SU-DHL-6 (cell line): ENCODE results near the gene CNTRL.

Experiments used
- H2AFZ ChIP-seq: fragments of 200-600 bp; sonication (generic); 2 replicates; pipeline ENCODE4 v1.6.1; 2014; ENCODE audit warnings: low read depth, mild to moderate bottlenecking, moderate library complexity, mixed read lengths, antibody characterized with exemption, low read length; ENCODE audit not compliant: severe bottlenecking
- H3F3A ChIP-seq: fragments of 200-600 bp; shearing (Covaris generic); 2 replicates; pipeline ENCODE4 v1.6.0; 2016; ENCODE audit warnings: antibody characterized with exemption, mild to moderate bottlenecking; ENCODE audit not compliant: insufficient read depth
- H3K27ac ChIP-seq: fragments of 200-600 bp; sonication (generic); 2 replicates; pipeline ENCODE4 v1.5.1; 2016; ENCODE audit warnings: low read depth, mild to moderate bottlenecking, low read length, moderate library complexity, mixed read lengths
- H3K27me3 ChIP-seq: fragments of 200-600 bp; sonication (generic), shearing (Covaris generic); 2 replicates; pipeline ENCODE4 v1.6.0; 2014; ENCODE audit warnings: mild to moderate bottlenecking, low read length
- H3K36me3 ChIP-seq: fragments of 200-600 bp; sonication (generic); 2 replicates; pipeline ENCODE4 v1.6.1; 2014; ENCODE audit warnings: mild to moderate bottlenecking, low read length, mixed read lengths
- H3K4me2 ChIP-seq: fragments of 300-600, 200-600 bp; shearing (Covaris generic), sonication (generic); 2 replicates; pipeline ENCODE4 v1.6.0; 2014; ENCODE audit warnings: low read length, low read depth, mild to moderate bottlenecking; ENCODE audit not compliant: poor library complexity, severe bottlenecking
- H3K4me3 ChIP-seq: fragments of 200-600 bp; sonication (generic); 2 replicates; pipeline ENCODE4 v1.5.1; 2014; ENCODE audit warnings: antibody characterized with exemption, low read length, mild to moderate bottlenecking, mixed read lengths; ENCODE audit not compliant: insufficient read depth, poor library complexity, severe bottlenecking
- H3K79me2 ChIP-seq: fragments of 200-600 bp; sonication (generic); 2 replicates; pipeline ENCODE4 v1.6.1; 2014; ENCODE audit warnings: mild to moderate bottlenecking, low read length, moderate library complexity; ENCODE audit not compliant: insufficient read depth
- H3K9ac ChIP-seq: fragments of 200-600 bp; sonication (generic); 2 replicates; pipeline ENCODE4 v1.7.0; 2014; ENCODE audit warnings: mild to moderate bottlenecking, low read length
- H3K9me2 ChIP-seq: fragments of 200-600 bp; sonication (generic); replicated peaks from 2 replicates; pipeline ENCODE4 v1.6.1; 2014; ENCODE audit warnings: low read length; ENCODE audit not compliant: insufficient read depth
- H3K9me3 ChIP-seq: fragments of 200-600 bp; sonication (generic); 2 replicates; pipeline ENCODE4 v1.6.1; 2014; ENCODE audit warnings: low read length, mixed read lengths; ENCODE audit not compliant: insufficient read depth
- H4K20me1 ChIP-seq: fragments of 200-600 bp; sonication (generic); 2 replicates; pipeline ENCODE4 v1.6.1; 2014; ENCODE audit warnings: low read depth, mild to moderate bottlenecking, antibody characterized with exemption, low read length, moderate library complexity, mixed read lengths
- EZH2phosphoT487 ChIP-seq: fragments of 200-600 bp; sonication (generic), shearing (Covaris generic); conservative IDR thresholded peaks from 2 replicates; pipeline ENCODE4 v1.6.1; 2018; ENCODE audit warnings: mild to moderate bottlenecking, antibody characterized with exemption, low read length, moderate library complexity, mixed read lengths
- TF ChIP-seq, protein P1 (sequence below): fragments of 200-600 bp; sonication (generic); IDR thresholded peaks from one replicate; pipeline ENCODE4 v1.5.1; 2017; ENCODE audit warnings: antibody characterized with exemption, mild to moderate bottlenecking, low read length, moderate library complexity; ENCODE audit not compliant: insufficient read depth, poor library complexity, severe bottlenecking

The CNTRL gene

DNA sequence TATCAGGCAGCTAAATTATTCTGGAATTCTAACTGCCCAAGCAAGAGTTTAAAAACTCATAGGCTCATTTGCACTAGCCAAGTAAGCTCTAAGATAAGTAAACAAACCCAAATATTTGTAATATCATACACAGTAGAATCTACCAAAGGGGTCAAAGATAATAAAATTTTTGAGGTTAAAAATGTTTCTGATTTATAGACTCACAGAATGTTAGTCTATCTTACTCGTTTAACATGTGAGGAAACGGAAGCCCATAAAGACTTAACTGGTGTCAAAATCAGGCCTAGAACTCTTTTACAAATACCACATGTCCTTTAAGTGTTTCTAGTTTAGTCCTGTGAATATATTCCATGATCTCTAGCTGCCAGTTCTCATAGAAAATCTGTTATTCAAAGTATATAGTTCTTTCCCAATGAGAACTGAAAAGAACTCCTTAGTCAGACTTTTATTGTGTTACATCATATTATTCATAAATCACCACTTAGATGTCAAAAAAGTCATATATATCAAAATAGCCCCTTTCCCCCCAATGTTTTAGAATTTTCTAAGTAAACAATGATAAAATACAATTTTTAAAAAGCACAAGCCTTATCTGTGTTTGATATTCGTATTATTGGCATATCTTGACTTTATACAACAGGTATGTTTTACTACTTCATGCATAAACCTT, 113.0 kb downstream of the CNTRL start:
- Histone ChIP-seq H3F3A (peaks cover 53% of the 10 kb centered on the region), H2AFZ (no peak overlapping the region), H3K4me3 (no peak overlapping the region), H3K9me2 (no peaks in the 10 kb centered on the region), H4K20me1 (peaks cover 21% of the 10 kb centered on the region), H3K9ac (no peak overlapping the region), H3K36me3 (peaks cover 46% of the 10 kb centered on the region; the same call in 1 of the 2 replicates), H3K27ac (peak overlapping the region; percentile 11; the same call in 1 of the 2 replicates), H3K4me2 (no peak overlapping the region), H3K79me2 (peaks cover 94% of the 10 kb centered on the region), H3K9me3 (no peaks in the 10 kb centered on the region), H3K27me3 (no peaks in the 10 kb centered on the region)
- TF ChIP-seq EZH2phosphoT487: no peak
- TF ChIP-seq, protein P1, sequence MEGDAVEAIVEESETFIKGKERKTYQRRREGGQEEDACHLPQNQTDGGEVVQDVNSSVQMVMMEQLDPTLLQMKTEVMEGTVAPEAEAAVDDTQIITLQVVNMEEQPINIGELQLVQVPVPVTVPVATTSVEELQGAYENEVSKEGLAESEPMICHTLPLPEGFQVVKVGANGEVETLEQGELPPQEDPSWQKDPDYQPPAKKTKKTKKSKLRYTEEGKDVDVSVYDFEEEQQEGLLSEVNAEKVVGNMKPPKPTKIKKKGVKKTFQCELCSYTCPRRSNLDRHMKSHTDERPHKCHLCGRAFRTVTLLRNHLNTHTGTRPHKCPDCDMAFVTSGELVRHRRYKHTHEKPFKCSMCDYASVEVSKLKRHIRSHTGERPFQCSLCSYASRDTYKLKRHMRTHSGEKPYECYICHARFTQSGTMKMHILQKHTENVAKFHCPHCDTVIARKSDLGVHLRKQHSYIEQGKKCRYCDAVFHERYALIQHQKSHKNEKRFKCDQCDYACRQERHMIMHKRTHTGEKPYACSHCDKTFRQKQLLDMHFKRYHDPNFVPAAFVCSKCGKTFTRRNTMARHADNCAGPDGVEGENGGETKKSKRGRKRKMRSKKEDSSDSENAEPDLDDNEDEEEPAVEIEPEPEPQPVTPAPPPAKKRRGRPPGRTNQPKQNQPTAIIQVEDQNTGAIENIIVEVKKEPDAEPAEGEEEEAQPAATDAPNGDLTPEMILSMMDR: no peak

DNA sequence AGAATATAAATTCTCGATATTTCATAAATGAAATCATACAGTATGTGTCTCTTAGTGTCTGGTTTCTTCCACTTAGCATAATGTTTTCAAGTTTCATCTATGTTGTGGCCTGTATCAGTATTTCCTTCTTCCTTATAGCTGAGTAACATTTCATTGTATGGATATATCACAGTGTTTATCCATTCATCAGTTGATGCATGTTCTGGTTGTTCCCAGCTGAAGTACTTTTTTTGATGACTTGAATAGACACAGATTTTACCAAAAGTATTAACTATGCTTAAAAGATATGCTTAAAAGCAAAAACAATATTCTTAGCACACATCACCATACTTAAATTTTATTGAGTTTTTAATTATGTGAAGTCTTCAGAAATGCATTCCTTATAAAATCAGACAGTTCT, 114.3 kb downstream of the CNTRL start:
- H2AFZ ChIP-seq: no peak overlapping the region
- no peaks in the 10 kb centered on the region for H3K27me3 ChIP-seq
- TF ChIP-seq EZH2phosphoT487: no peak
- TF ChIP-seq, protein P1: no peak

DNA sequence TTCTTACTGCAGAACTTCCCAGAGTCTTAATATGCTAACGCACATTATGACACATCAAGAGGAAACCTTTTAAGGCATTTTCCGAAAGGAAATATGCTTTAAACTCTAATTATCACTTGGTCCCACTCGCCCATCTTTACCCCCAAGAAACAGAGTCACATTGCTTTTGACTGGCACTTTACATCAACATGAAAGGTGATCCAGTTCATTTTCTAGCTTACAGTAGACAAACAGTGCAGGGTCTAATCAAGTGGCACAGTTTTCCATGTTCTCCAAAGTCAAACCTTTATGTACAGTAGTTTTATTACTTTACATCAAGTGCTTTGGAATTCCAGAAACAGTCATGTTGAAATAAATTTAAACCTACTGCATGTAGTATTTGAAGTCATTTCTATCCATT, 114.9 kb downstream of the CNTRL start:
- no peak for TF ChIP-seq EZH2phosphoT487
- TF ChIP-seq, protein P1: no peak
- no peaks in the 10 kb centered on the region for H3K9me2 ChIP-seq
- H3K4me3 ChIP-seq: no peak overlapping the region
- H2AFZ ChIP-seq: no peak overlapping the region
- peaks cover 40% of the 10 kb centered on the region for H4K20me1 ChIP-seq
- no peak overlapping the region for H3K27ac ChIP-seq
- H3K4me2 ChIP-seq: no peak overlapping the region
- no peaks in the 10 kb centered on the region for H3K27me3 ChIP-seq
- no peak overlapping the region for H3K9ac ChIP-seq
- peaks cover 42% of the 10 kb centered on the region for H3F3A ChIP-seq
- peaks cover 96% of the 10 kb centered on the region for H3K79me2 ChIP-seq
- no peaks in the 10 kb centered on the region for H3K9me3 ChIP-seq
- H3K36me3 ChIP-seq: peaks cover 41% of the 10 kb centered on the region; the same call in 1 of the 2 replicates

More for the DNA sequence above, 114.3 kb downstream of the CNTRL start:
- Histone ChIP-seq H3K4me3 (no peak overlapping the region), H3K36me3 (peaks cover 46% of the 10 kb centered on the region; the same call in 1 of the 2 replicates), H3K27ac (no peak overlapping the region), H4K20me1 (peaks cover 33% of the 10 kb centered on the region), H3K9ac (no peak overlapping the region), H3K9me2 (no peaks in the 10 kb centered on the region), H3K79me2 (peaks cover 94% of the 10 kb centered on the region), H3F3A (peaks cover 44% of the 10 kb centered on the region), H3K9me3 (no peaks in the 10 kb centered on the region), H3K4me2 (no peak overlapping the region)
